Liver (tissue), 9 donors: ENCODE data around the gene FOXM1. TPM values are rescaled to one million over a fixed set of nuclear protein-coding genes. Genes with fewer than 3 reads are reported as not detected.

ENCODE experiments used
- DNase-seq: peaks from one replicate; pipeline ENCODE4 v3.0.0-alpha.2; 2017; ENCODE audit warnings: low spot score
- H3K27ac ChIP-seq, 2 donors: one replicate each; pipeline ENCODE4 v1.7.0; 2013; ENCODE audit warnings: inconsistent platforms in 2 of 2, low read length in 2 of 2, control low read depth in 1 of 2, low read depth in 1 of 2, mild to moderate bottlenecking in 1 of 2
- H3K27me3 ChIP-seq, 4 donors: one replicate each; pipeline versions ENCODE4 v1.6.1 to v1.7.0; 2013; ENCODE audit warnings: low read length in 3 of 4, inconsistent platforms in 1 of 4, mild to moderate bottlenecking in 1 of 4, moderate library complexity in 1 of 4; ENCODE audit not compliant: control insufficient read depth in 4 of 4, insufficient read depth in 4 of 4
- H3K36me3 ChIP-seq, 4 donors: one replicate each; pipeline versions ENCODE4 v1.6.1 to v1.7.0; 2013; ENCODE audit warnings: low read length in 3 of 4, mild to moderate bottlenecking in 3 of 4, low read depth in 1 of 4, moderate library complexity in 1 of 4; ENCODE audit not compliant: control insufficient read depth in 4 of 4, insufficient read depth in 3 of 4
- H3K4me1 ChIP-seq, 4 donors: one replicate each; pipeline versions ENCODE4 v1.6.1 to v1.7.0; 2013; ENCODE audit warnings: low read length in 3 of 4, mild to moderate bottlenecking in 3 of 4, moderate library complexity in 1 of 4; ENCODE audit not compliant: control insufficient read depth in 4 of 4, insufficient read depth in 4 of 4
- H3K4me3 ChIP-seq, 3 donors: one replicate each; pipeline versions ENCODE4 v1.6.1 to v1.7.0; 2013; ENCODE audit warnings: low read length in 3 of 3, control low read depth in 1 of 3, low read depth in 1 of 3, mild to moderate bottlenecking in 1 of 3
- H3K9ac ChIP-seq, 2 donors: one replicate each; pipeline ENCODE4 v1.7.0; 2013; ENCODE audit warnings: low read length in 2 of 2, mild to moderate bottlenecking in 2 of 2, moderate library complexity in 2 of 2, control low read depth in 1 of 2, low read depth in 1 of 2
- H3K9me3 ChIP-seq, 4 donors: one replicate each; pipeline versions ENCODE4 v1.6.1 to v1.7.0; 2013; ENCODE audit warnings: low read length in 3 of 4; ENCODE audit not compliant: control insufficient read depth in 4 of 4
- EGR1 ChIP-seq, 2 donors: IDR thresholded peaks; 2 replicates each; pipeline ENCODE4 v1.6.1; 2016 to 2018; ENCODE audit warnings: antibody characterized with exemption in 2 of 2, low read depth in 2 of 2
- FOXA1 ChIP-seq: IDR thresholded peaks from 2 replicates; pipeline ENCODE4 v1.6.1; 2016; ENCODE audit warnings: antibody characterized with exemption
- FOXA2 ChIP-seq: IDR thresholded peaks from 2 replicates; pipeline ENCODE4 v1.6.1; 2016; ENCODE audit warnings: antibody characterized with exemption
- GABPA ChIP-seq, 2 donors: IDR thresholded peaks in 1 of 2; conservative IDR thresholded peaks in 1 of 2; 2 replicates each; pipeline ENCODE4 v1.6.1; 2016; ENCODE audit warnings: antibody characterized with exemption in 2 of 2, mild to moderate bottlenecking in 1 of 2, moderate library complexity in 1 of 2
- HNF4A ChIP-seq, 2 donors: conservative IDR thresholded peaks; 2 replicates each; pipeline ENCODE4 v1.6.1; 2016; ENCODE audit warnings: antibody characterized with exemption in 2 of 2, mild to moderate bottlenecking in 2 of 2
- HNF4G ChIP-seq: IDR thresholded peaks from 2 replicates; pipeline ENCODE4 v1.6.1; 2016; ENCODE audit warnings: antibody characterized with exemption
- JUND ChIP-seq, 2 donors: IDR thresholded peaks; 2 replicates each; pipeline ENCODE4 v1.6.1; 2016; ENCODE audit warnings: antibody characterized with exemption in 2 of 2
- NR2F2 ChIP-seq: IDR thresholded peaks from 2 replicates; pipeline ENCODE4 v1.6.1; 2016; ENCODE audit warnings: antibody characterized with exemption
- RAD21 ChIP-seq, 2 donors: IDR thresholded peaks; 2 replicates each; pipeline ENCODE4 v1.6.1; 2016; ENCODE audit warnings: antibody characterized with exemption in 2 of 2, mild to moderate bottlenecking in 2 of 2
- RXRA ChIP-seq, 2 donors: IDR thresholded peaks; 2 replicates each; pipeline ENCODE4 v1.6.1; 2017 to 2018; ENCODE audit warnings: antibody characterized with exemption in 2 of 2, mild to moderate bottlenecking in 1 of 2
- SP1 ChIP-seq: IDR thresholded peaks from 2 replicates; pipeline ENCODE4 v1.6.1; 2018; ENCODE audit warnings: antibody characterized with exemption, mild to moderate bottlenecking
- TAF1 ChIP-seq: conservative IDR thresholded peaks from 2 replicates; pipeline ENCODE4 v1.6.1; 2016; ENCODE audit warnings: antibody characterized with exemption, mild to moderate bottlenecking
- YY1 ChIP-seq: IDR thresholded peaks from 2 replicates; pipeline ENCODE4 v1.6.1; 2016; ENCODE audit warnings: antibody characterized with exemption, mild to moderate bottlenecking
- ZBTB33 ChIP-seq: IDR thresholded peaks from 2 replicates; pipeline ENCODE4 v1.6.1; 2016; ENCODE audit warnings: antibody characterized with exemption
- WGBS: extraction: QIAGEN DNeasy Blood & Tissue Kit; methylation state at CpG from one replicate; pipeline ENCODE4 v1.1.7; 2013; 5-methylcytosine and 5-hydroxymethylcytosine counted together
- polyA plus RNA-seq, 2 donors: library from polyadenylated mRNA; stranded (reverse) in 1 of 2; unstranded in 1 of 2; fragments of 200-250 nt in 1 of 2; fragments of >200 nt in 1 of 2; fragmentation: Nextera tagmentation in 1 of 2; extraction: Ambion mirVana in 1 of 2; gene quantifications; one replicate each; pipeline versions ENCODE4 v1.2.1 to v1.2.3, GENCODE V29; 2013 to 2015
- total RNA-seq, 2 donors: library from RNA; depleted of rRNA; stranded (reverse); fragments of >200 nt; gene quantifications; one replicate each; pipeline ENCODE4 v1.2.3, GENCODE V29; 2014
- TF ChIP-seq, protein P1 (sequence below): IDR thresholded peaks from 2 replicates; pipeline ENCODE4 v1.6.1; 2016; ENCODE audit warnings: antibody characterized with exemption
- TF ChIP-seq, protein P2 (sequence below): IDR thresholded peaks from 2 replicates; pipeline ENCODE4 v1.6.1; 2016; ENCODE audit warnings: antibody characterized with exemption, mild to moderate bottlenecking
- TF ChIP-seq, protein P3 (sequence below): fragments of 150-350 bp; IDR thresholded peaks from 2 replicates; pipeline ENCODE4 v1.5.1; 2017; ENCODE audit warnings: improper control_type of control experiment, low read depth, low read length; ENCODE audit not compliant: missing input control
- TF ChIP-seq, protein P4 (sequence below): IDR thresholded peaks from 2 replicates; pipeline ENCODE4 v1.6.1; 2016; ENCODE audit warnings: antibody characterized with exemption
- donor health status: healthy.
- donor health status: healthy.
- donor health status: healthy.
- donor health status: healthy.
- donor health status: healthy.

Gene FOXM1
- total and polyA plus RNA-seq, 4 donors, result 0.81 to 10.3 (median 4.6) TPM; not detected in 1

DNA sequence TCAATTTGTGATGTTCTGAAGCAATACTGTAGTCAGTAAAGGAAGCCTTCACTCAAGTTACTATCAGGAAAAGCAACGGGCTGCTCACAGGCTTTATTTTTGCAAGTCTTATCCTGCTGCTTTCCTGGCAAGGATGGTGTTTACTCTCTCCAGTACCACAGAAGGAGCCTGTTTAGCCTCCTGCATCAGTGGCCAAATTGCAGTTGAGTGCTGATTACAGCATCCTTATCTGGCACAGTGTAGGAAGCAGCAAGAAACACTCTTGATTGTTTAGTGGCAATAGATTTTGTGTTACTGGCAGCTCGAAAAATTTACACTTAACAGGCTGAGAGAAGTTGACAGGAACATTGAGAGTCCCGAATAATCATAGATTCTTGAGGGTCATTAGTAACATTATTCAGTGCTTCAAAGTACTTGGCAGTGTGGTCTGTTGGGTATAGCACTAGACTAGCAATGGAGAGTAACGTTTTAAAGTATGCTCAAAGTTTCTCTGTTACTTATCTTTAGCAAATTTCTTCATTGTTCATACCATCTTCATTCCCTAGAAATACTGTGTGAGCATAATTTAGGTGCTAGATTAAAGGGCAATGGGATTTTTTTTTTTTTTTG, 25.4 kb upstream of the FOXM1 start:
- no peak for DNase-seq
- H3K4me1 ChIP-seq, result peaks cover 0 to 2% (median 0%) of the 10 kb centered on the region in 4 donors
- TF ChIP-seq NR2F2 (peak; percentile 48), JUND (IDR thresholded peaks at IDR 0.05) (no peak), YY1 (no peak)
- TF ChIP-seq, protein P1, sequence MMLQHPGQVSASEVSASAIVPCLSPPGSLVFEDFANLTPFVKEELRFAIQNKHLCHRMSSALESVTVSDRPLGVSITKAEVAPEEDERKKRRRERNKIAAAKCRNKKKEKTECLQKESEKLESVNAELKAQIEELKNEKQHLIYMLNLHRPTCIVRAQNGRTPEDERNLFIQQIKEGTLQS, result no peak
- no peak overlapping the region for H3K27ac ChIP-seq
- no peaks in the 10 kb centered on the region for H3K36me3 ChIP-seq
- no peak overlapping the region for H3K4me3 ChIP-seq
- H3K27me3 ChIP-seq, result no peaks in the 10 kb centered on the region
- 55% methylated on average over 4 of the region's 4 CpGs for WGBS
- no peaks in the 10 kb centered on the region for H3K9me3 ChIP-seq
- H3K9ac ChIP-seq, result no peak overlapping the region

GRCh38 chr12:2900642-2901041, 23.7 kb upstream of the FOXM1 start:
- WGBS, result 96% methylated on average over 8 of the region's 8 CpGs
- Histone ChIP-seq H3K4me1 (peaks cover 0 to 2% (median 0%) of the 10 kb centered on the region in 4 donors), H3K27me3 (no peaks in the 10 kb centered on the region), H3K9ac (no peak overlapping the region), H3K9me3 (no peaks in the 10 kb centered on the region), H3K27ac (no peak overlapping the region), H3K4me3 (no peak overlapping the region), H3K36me3 (no peaks in the 10 kb centered on the region)
- TF ChIP-seq JUND (IDR thresholded peaks at IDR 0.05) (no peak), FOXA2 (no peak), GABPA (IDR thresholded peaks at IDR 0.05 in 1 of 2, conservative IDR thresholded peaks at IDR 0.05 in 1 of 2) (no peak), HNF4A (conservative IDR thresholded peaks at IDR 0.05) (no peak), RAD21 (IDR thresholded peaks at IDR 0.05) (no peak), EGR1 (IDR thresholded peaks at IDR 0.05; ENCODE audit: low read depth in 2 of 2) (no peak), YY1 (no peak), ZBTB33 (no peak), RXRA (IDR thresholded peaks at IDR 0.05) (no peak), HNF4G (no peak), FOXA1 (no peak), NR2F2 (no peak), TAF1 (no peak), SP1 (no peak)
- TF ChIP-seq, protein P2, sequence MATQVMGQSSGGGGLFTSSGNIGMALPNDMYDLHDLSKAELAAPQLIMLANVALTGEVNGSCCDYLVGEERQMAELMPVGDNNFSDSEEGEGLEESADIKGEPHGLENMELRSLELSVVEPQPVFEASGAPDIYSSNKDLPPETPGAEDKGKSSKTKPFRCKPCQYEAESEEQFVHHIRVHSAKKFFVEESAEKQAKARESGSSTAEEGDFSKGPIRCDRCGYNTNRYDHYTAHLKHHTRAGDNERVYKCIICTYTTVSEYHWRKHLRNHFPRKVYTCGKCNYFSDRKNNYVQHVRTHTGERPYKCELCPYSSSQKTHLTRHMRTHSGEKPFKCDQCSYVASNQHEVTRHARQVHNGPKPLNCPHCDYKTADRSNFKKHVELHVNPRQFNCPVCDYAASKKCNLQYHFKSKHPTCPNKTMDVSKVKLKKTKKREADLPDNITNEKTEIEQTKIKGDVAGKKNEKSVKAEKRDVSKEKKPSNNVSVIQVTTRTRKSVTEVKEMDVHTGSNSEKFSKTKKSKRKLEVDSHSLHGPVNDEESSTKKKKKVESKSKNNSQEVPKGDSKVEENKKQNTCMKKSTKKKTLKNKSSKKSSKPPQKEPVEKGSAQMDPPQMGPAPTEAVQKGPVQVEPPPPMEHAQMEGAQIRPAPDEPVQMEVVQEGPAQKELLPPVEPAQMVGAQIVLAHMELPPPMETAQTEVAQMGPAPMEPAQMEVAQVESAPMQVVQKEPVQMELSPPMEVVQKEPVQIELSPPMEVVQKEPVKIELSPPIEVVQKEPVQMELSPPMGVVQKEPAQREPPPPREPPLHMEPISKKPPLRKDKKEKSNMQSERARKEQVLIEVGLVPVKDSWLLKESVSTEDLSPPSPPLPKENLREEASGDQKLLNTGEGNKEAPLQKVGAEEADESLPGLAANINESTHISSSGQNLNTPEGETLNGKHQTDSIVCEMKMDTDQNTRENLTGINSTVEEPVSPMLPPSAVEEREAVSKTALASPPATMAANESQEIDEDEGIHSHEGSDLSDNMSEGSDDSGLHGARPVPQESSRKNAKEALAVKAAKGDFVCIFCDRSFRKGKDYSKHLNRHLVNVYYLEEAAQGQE, result no peak
- TF ChIP-seq, protein P3, sequence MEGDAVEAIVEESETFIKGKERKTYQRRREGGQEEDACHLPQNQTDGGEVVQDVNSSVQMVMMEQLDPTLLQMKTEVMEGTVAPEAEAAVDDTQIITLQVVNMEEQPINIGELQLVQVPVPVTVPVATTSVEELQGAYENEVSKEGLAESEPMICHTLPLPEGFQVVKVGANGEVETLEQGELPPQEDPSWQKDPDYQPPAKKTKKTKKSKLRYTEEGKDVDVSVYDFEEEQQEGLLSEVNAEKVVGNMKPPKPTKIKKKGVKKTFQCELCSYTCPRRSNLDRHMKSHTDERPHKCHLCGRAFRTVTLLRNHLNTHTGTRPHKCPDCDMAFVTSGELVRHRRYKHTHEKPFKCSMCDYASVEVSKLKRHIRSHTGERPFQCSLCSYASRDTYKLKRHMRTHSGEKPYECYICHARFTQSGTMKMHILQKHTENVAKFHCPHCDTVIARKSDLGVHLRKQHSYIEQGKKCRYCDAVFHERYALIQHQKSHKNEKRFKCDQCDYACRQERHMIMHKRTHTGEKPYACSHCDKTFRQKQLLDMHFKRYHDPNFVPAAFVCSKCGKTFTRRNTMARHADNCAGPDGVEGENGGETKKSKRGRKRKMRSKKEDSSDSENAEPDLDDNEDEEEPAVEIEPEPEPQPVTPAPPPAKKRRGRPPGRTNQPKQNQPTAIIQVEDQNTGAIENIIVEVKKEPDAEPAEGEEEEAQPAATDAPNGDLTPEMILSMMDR, result no peak
- TF ChIP-seq, protein P1, result no peak
- TF ChIP-seq, protein P4, sequence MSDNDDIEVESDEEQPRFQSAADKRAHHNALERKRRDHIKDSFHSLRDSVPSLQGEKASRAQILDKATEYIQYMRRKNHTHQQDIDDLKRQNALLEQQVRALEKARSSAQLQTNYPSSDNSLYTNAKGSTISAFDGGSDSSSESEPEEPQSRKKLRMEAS, result no peak
- no peak for DNase-seq
